Motor neuron (in vitro differentiated cells): ENCODE results near the gene FLNC. TPM values are rescaled to one million over a fixed set of nuclear protein-coding genes. Genes with fewer than 3 reads are reported as not detected.
A peak's percentile ranks its signal among the peaks of the same experiment; 100 is the strongest.

ENCODE experiments used
- ATAC-seq, 8 experiments: fragments of 200-7000 bp; cut with Tn5 transposase; replicated peaks in 6 of 8; 2 replicates each; pipeline ENCODE4 v1.8.0; 2021; ENCODE audit warnings: mild to moderate bottlenecking in 8 of 8, moderate library complexity in 8 of 8
- H3K27ac ChIP-seq, 2 donors: fragments of 250-450 bp; sonication (Bioruptor Pico); 2 replicates each; pipeline ENCODE4 v1.9.0; 2021; ENCODE audit warnings: antibody characterized with exemption in 2 of 2, mild to moderate bottlenecking in 2 of 2, moderate library complexity in 1 of 2
- H3K4me1 ChIP-seq, 2 donors: fragments of 250-450 bp; sonication (Bioruptor Pico); replicated peaks in 1 of 2; 2 replicates each; pipeline ENCODE4 v1.6.1; 2021; ENCODE audit warnings: antibody characterized with exemption in 2 of 2, mild to moderate bottlenecking in 2 of 2, moderate library complexity in 1 of 2
- H3K4me3 ChIP-seq, 5 donors: fragments of 250-450 bp; sonication (Bioruptor Pico); 2 replicates each; pipeline ENCODE4 v1.9.0; 2021; ENCODE audit warnings: antibody characterized with exemption in 5 of 5, mild to moderate bottlenecking in 5 of 5, moderate library complexity in 4 of 5
- WGBS, 10 experiments: fragments of 450-650 bp; shearing (Covaris generic); methylation state at CpG; one replicate each; pipeline ENCODE4 v1.0.0; 2022; 5-methylcytosine and 5-hydroxymethylcytosine counted together
- in situ Hi-C, 9 experiments: fragments of 400-800 bp; cut with MboI; loops; one replicate each; pipeline ENCODE4 v1.15.0; 2021; ENCODE audit warnings: low sequenced_read_pairs in 9 of 9, low pct_unique_long_range_greater_than_20kb in 2 of 9; ENCODE audit not compliant: unreplicated experiment in 9 of 9
- total RNA-seq, 8 experiments: library from RNA; unstranded; fragments of 300-600 nt; gene quantifications; 2 replicates each; pipeline versions ENCODE4 v1.2.3 to v1.2.4, GENCODE V29; 2022

Gene FLNC
- total RNA-seq, 8 experiments from 2014 or later = 1.7 to 157 (median 25.9) TPM

DNA sequence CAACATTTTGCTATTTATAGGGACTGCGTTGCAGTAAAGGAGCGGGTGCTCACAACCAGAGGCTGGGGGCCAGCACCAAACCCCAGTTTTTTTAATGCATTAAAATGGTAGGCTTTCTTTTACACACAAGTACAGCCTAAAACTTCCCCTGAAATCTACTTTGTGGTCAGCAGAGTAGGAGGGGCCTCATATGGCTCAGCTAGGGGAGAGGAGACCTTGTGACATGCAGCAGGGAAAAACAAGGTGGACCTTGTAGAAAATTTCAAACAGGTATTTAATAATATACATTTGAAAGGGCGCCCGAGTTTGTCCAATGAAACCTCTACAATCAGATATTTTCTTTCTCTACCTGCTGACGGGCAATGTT lies 37.0 kb upstream of the FLNC start:
- Histone ChIP-seq H3K4me3 (no peak overlapping the region), H3K4me1 (peaks cover 14 to 15% of the 10 kb centered on the region in 2 donors), H3K27ac (no peak overlapping the region)
- in situ Hi-C loops = no loop called here
- WGBS, 10 experiments = 83 to 100% (median 97%) methylated on average over 1 to 5 of the region's 5 CpGs; no CpG with 5 or more reads in 2 of the 10 experiments
- no peak for ATAC-seq

DNA sequence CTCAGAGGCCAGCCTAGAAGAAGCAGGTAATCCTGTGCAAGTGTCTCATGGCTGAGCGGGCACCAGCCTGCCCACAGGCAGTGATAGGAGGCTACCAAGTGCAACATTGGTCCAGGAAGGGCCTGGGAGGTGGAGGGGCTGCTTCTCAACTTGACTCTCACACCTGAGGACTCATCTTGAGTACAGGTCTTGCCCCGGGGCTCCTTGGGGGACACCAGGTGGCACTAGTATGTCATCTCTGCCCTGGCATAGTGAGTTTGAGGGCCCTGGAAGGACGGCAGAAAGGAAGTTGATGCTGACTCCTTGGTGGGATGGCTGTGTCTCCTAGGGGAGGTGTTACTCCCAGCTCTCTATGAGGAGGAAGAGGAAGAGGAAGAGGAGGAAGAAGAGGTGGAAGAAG lies 36.2 kb upstream of the FLNC start:
- Histone ChIP-seq H3K4me1 (peaks cover 12 to 14% of the 10 kb centered on the region in 2 donors), H3K27ac (no peak overlapping the region), H3K4me3 (no peak overlapping the region)
- ATAC-seq = no peak
- WGBS, 10 experiments = 60 to 100% (median 90%) methylated on average over 1 to 2 of the region's 3 CpGs; no CpG with 5 or more reads in 4 of the 10 experiments
- in situ Hi-C loops = no loop called here

DNA sequence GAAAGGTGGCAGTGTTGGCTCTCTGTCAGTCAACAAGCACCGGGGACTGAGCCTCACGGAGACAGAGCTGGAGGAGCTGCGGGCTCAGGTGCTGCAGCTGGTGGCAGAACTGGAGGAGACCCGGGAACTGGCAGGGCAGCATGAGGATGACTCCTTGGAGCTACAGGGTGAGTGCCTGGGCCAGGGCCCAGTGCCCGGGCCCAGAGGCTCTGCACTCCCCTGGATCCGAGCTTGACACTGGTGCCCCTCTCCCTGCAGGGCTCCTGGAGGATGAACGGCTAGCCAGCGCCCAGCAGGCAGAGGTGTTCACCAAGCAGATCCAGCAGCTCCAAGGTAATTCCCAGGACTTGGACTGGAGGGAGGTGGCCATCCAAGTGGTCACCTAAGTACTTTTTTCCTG lies 35.8 kb upstream of the FLNC start:
- WGBS, 10 experiments = 85 to 100% (median 95%) methylated on average over 1 to 5 of the region's 8 CpGs; no CpG with 5 or more reads in 6 of the 10 experiments
- in situ Hi-C loops = no loop called here
- no peak for ATAC-seq
- H3K4me1 ChIP-seq = peaks cover 10 to 11% of the 10 kb centered on the region in 2 donors
- no peak overlapping the region for H3K4me3 ChIP-seq
- no peak overlapping the region for H3K27ac ChIP-seq

DNA sequence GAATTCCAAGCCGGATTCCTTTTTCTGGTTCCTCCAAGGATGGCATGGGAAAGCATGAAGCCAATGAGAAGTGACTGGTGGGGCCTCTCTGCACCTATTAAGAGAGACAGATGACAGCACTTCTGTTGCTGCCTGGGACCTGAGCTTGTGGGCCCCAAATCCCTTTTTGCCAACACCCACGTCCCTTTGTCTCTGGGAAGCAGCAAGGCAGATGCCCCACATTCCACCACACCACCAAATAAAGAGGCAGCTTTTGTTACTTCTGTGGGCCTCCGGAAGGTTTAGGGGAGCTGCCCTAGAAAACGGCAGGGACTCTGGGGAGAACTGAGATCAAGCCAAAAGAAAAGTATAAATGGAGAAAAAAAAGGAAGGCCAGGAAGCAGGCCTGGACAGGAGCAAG lies 35.1 kb upstream of the FLNC start:
- 17 to 100% (median 80%) methylated on average over 1 to 4 of the region's 4 CpGs; no CpG with 5 or more reads in 2 of the 10 experiments for WGBS, 10 experiments
- in situ Hi-C loops = no loop called here
- Histone ChIP-seq H3K27ac (no peak overlapping the region), H3K4me3 (no peak overlapping the region), H3K4me1 (peaks cover 10 to 11% of the 10 kb centered on the region in 2 donors)
- ATAC-seq = no peak

DNA sequence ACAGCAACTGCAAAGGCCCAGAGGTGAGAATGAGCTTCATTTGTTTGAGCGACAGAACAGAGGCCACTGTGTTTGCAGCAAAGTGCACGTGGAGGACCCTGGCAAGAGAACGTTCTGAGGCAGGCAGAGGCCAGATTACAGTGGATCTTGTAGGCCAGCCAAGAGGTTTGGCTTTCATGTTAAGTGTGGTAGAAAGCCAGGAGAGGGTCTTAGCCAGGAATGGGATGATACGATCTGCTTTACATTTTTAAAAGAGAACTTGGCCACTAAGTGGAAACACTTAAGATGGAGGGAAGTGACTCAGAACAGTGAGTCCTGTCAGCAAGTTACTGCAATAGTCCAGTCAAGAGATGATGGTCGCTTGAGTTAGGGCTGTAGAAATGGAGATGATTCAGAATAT lies 33.9 kb upstream of the FLNC start:
- WGBS, 10 experiments = 50 to 100% (median 75%) methylated on average over 1 to 5 of the region's 5 CpGs; no CpG with 5 or more reads in 4 of the 10 experiments
- H3K27ac ChIP-seq = no peak overlapping the region
- in situ Hi-C loops = no loop called here
- no peak for ATAC-seq
- peaks cover 10 to 11% of the 10 kb centered on the region in 2 donors for H3K4me1 ChIP-seq
- no peak overlapping the region for H3K4me3 ChIP-seq

DNA sequence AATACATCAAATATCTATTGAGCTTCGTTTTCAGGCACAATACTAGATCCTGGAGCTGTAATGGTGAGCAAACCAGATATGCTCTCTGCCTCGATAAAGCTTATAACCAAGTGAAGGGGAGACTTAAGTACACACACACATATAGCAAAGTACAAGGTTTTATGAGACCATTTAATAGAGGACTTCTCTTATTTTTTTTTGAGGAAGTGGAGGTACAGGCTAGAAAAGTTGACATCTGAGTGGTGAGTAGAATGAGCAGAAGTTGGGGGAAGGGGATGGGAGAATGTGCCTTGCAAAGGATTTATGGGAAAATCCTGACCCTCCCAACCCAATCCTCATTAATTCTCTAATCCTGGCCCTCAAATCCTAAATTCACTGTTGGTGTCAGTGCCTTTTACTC lies 30.8 kb upstream of the FLNC start:
- in situ Hi-C loops = no loop called here
- WGBS, 10 experiments = 73 to 100% (median 90%) methylated on average over 1 to 2 of the region's 2 CpGs; no CpG with 5 or more reads in 5 of the 10 experiments

DNA sequence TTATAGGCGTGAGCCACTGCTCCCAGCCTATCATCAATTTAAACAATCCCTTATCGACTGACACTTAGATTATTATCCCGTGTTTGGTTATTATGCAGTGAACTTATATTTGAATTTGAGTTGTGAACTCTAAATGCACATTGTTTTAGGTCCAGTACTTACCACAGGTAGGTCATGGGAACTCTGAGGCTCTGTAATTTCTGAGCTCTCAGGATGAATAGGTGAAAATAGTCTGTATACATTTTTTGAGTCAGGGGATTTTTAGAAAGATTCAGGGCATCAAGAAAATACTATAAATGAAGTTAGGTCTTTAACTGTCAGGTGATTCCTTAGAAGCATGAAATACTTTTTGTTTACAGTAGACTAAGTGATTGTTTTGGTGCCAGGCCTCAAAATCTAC lies 29.6 kb upstream of the FLNC start:
- in situ Hi-C loops = no loop called here
- no peak overlapping the region for H3K27ac ChIP-seq
- no peak overlapping the region for H3K4me3 ChIP-seq
- H3K4me1 ChIP-seq = peaks cover 4 to 6% of the 10 kb centered on the region in 2 donors
- ATAC-seq = no peak
- 67 to 100% (median 94%) methylated on average over 1 to 3 of the region's 3 CpGs; no CpG with 5 or more reads in 5 of the 10 experiments for WGBS, 10 experiments

More for the DNA sequence above, 30.8 kb upstream of the FLNC start:
- no peak for ATAC-seq
- H3K27ac ChIP-seq = no peak overlapping the region
- H3K4me3 ChIP-seq = no peak overlapping the region
- H3K4me1 ChIP-seq = peaks cover 4 to 6% of the 10 kb centered on the region in 2 donors

DNA sequence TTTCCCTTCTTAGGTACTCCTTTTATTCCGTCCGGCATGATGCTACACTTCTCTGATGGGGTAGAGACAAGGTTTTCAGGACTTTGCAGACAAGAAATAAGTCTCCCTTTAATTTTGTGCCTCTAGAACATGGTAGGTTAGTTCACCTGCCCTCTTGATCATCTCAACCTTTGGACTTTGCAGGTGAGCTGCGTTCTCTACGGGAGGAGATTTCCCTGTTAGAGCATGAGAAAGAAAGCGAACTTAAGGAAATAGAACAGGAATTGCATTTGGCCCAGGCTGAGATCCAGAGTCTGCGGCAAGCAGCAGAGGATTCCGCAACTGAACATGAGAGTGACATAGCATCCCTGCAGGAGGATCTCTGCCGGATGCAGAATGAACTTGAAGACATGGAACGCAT lies 29.2 kb upstream of the FLNC start:
- no peak for ATAC-seq
- WGBS, 10 experiments = 75 to 97% (median 90%) methylated on average over 1 to 9 of the region's 9 CpGs; no CpG with 5 or more reads in 1 of the 10 experiments
- Histone ChIP-seq H3K4me1 (peaks cover 4 to 6% of the 10 kb centered on the region in 2 donors), H3K27ac (no peak overlapping the region), H3K4me3 (no peak overlapping the region)
- in situ Hi-C loops = no loop called here

DNA sequence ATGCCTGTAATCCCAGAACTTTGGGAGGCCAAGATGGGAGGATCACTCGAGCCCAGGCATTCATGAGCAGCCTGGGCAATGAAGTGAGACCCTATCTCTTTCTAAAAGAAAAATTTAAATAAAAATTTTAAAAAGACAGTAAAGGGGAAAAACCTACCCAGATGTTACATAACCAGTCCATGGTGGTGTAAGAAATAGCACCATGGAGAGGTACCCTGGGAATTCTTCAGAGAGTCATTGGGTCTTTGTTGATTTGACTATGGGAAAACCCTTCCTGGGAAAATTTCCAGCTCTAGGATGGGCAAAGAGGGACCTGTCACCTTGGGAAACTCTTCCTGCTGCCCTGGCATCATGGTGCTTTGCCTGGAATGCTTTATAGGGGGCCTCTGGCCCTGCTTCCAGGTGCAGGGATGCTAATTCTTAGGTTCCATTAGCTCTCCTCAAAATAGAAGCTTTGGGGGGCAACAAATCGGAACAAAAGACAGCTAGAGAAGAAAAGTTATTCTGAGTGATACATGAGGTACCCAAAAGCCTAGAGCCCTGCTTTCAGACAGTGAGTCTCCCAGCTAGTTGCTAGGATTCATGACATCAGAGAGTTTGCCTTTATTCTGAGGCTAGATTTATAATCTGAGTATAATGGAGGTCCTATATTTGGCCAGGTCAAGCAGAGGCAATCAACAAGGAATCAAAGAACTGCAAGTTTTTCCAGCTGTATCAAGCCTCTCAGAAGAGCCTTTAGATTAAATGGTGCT lies 28.4 kb upstream of the FLNC start:
- Histone ChIP-seq H3K27ac (no peak overlapping the region), H3K4me3 (no peak overlapping the region), H3K4me1 (peaks cover 4 to 6% of the 10 kb centered on the region in 2 donors)
- ATAC-seq = peak in 3 of 8 experiments; percentile 53 to 93 (median 57)
- WGBS, 10 experiments = 30 to 100% (median 58%) methylated on average over 1 to 2 of the region's 2 CpGs; no CpG with 5 or more reads in 4 of the 10 experiments
- in situ Hi-C loops = no loop called here

DNA sequence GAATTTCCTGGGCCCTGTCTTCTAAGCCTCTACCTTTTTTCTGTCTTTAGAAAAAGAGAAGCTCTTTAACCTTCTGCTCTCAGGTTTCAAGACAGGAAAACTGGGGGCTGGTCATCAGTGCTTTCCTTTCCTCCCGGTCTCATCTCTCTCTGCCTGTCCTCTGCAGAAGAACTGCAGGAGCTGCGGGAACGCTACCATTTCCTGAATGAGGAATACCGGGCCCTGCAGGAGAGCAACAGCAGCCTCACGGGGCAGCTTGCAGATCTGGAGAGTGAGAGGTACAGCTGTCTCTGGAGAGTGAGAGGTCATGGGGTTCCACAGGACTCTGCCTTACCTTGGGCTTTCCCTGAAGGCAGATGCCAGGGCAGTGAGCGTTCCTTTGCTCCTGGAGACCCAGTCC lies 25.7 kb upstream of the FLNC start:
- H3K4me3 ChIP-seq = no peak overlapping the region
- H3K4me1 ChIP-seq = peaks cover 4 to 6% of the 10 kb centered on the region in 2 donors
- in situ Hi-C loops = no loop called here
- WGBS, 10 experiments = 20 to 100% (median 61%) methylated on average over 1 to 3 of the region's 6 CpGs; no CpG with 5 or more reads in 3 of the 10 experiments
- H3K27ac ChIP-seq = no peak overlapping the region
- ATAC-seq = no peak

DNA sequence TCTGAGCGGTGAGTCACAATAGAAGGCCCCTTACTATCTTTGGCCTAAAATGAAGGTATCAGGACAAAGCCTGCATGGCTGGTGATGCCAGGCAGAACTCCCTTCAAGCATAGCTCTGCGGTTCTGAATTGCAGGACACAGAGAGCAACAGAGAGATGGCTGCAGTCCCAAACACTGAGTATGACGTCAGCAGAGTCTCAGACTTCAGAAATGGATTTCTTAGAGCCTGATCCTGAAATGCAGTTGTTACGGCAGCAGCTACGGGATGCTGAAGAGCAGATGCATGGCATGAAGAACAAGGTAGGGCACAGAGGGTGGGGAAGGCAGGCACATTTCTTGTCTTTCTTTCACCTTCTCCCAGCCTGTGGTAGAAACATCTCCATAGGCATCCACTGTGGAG lies 25.0 kb upstream of the FLNC start:
- 80 to 100% (median 96%) methylated on average over 1 to 5 of the region's 5 CpGs; no CpG with 5 or more reads in 3 of the 10 experiments for WGBS, 10 experiments
- H3K4me1 ChIP-seq = peaks cover 4 to 6% of the 10 kb centered on the region in 2 donors
- ATAC-seq = no peak
- in situ Hi-C loops = no loop called here
- H3K27ac ChIP-seq = no peak overlapping the region
- no peak overlapping the region for H3K4me3 ChIP-seq

DNA sequence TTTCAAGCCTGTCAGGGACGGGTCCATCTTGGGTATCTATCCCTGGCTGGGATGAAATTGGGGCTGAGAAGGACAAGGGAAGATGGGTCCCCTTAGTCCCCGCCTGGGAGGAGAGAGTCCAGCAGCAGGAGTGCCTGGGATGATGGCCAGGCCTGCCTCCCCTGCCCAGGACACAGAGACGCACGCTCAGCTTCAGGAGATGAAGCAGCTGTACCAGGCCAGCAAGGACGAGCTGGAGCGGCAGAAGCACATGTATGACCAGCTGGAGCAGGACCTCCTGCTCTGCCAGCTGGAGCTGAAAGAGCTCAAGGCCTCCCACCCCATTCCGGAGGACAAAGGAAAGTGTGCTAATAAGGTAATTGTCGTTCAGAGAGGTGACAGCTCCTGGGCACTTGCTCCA lies 23.0 kb upstream of the FLNC start:
- ATAC-seq = no peak
- no peak overlapping the region for H3K27ac ChIP-seq
- WGBS, 10 experiments = 40 to 100% (median 85%) methylated on average over 1 to 6 of the region's 8 CpGs; no CpG with 5 or more reads in 2 of the 10 experiments
- no peaks in the 10 kb centered on the region for H3K4me1 ChIP-seq
- in situ Hi-C loops = no loop called here
- H3K4me3 ChIP-seq = no peak overlapping the region

DNA sequence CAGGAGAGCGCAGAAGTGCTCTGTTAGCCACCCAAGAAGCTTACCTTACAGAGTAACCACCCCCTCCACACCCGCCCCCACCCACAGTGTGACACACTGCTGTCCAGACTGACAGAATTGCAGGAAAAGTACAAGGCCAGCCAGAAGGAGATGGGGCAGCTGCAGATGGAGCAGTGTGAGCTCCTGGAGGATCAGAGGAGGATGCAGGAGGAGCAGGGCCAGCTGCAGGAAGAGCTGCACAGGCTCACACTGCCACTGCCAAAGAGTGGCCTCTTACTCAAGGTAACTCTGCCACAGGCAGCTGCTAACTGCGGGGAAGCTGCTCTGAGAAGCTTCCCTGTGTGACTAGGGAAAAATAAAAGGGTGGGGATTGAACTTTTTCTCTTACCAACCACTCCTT lies 20.8 kb upstream of the FLNC start:
- 50 to 100% (median 89%) methylated on average over 1 of the region's 3 CpGs; no CpG with 5 or more reads in 5 of the 10 experiments for WGBS, 10 experiments
- no peak overlapping the region for H3K4me3 ChIP-seq
- ATAC-seq = peak in 1 of 8 experiments; percentile 28
- in situ Hi-C loops = no loop called here
- no peak overlapping the region for H3K27ac ChIP-seq
- H3K4me1 ChIP-seq = no peaks in the 10 kb centered on the region

DNA sequence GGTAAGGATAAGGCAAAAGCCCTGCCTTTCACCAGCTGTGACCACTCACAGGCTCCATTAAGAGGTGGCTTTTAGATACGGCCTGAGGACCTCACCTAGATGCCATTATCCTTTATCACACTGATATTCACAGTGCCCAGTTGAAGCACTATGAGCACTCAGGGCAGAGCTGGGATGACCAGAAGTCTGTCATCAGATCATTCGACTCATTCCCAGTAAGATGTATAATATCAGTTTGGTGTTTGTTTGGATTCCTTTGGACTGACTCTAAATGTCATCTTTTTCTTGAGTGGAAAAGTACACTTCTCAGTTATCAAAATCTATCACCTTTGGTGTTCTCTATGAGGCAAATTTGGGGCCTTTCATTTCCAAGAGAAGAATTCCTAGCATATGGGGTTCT lies 19.7 kb upstream of the FLNC start:
- ATAC-seq = no peak
- 20 to 100% (median 44%) methylated on average over 1 to 2 of the region's 2 CpGs; no CpG with 5 or more reads in 6 of the 10 experiments for WGBS, 10 experiments

More for the DNA sequence above, 19.7 kb upstream of the FLNC start:
- in situ Hi-C loops = no loop called here
- Histone ChIP-seq H3K4me1 (no peaks in the 10 kb centered on the region), H3K27ac (no peak overlapping the region), H3K4me3 (no peak overlapping the region)
